ENCODE data around the gene CDC6.
"Not testable (repeated sequence)": the region's sequence is repeated elsewhere in the genome, so short reads cannot be mapped to it uniquely, and the experiment has no call there.

Gene CDC6

GRCh38 chr17:40287159-40287493, 553 bp upstream of the CDC6 start:
- Histone ChIP-seq H3K4me3 (ENCODE audit: extremely low read depth, insufficient read depth, low read length, poor library complexity, severe bottlenecking) (no peak overlapping the region), H3K4me1 (ENCODE audit: control insufficient read depth, insufficient read depth, low read length, poor library complexity, severe bottlenecking) (peaks cover 17% of the 10 kb centered on the region), H3K27ac (ENCODE audit: low read depth, low read length, severe bottlenecking) (no peak overlapping the region), H3K36me3 (ENCODE audit: control insufficient read depth, insufficient read depth, low read length) (peaks cover 44% of the 10 kb centered on the region), H3K9me3 (ENCODE audit: control insufficient read depth, low read length) (no peaks in the 10 kb centered on the region)
- WGBS, 2 experiments (ENCODE audit: insufficient coverage in 2 of 2), result 44 to 48% methylated on average over 3 of the region's 4 CpGs

- Histone ChIP-seq H3K4me1 (ENCODE audit: control insufficient read depth, insufficient read depth, low read length, poor library complexity, severe bottlenecking) (peaks cover 5% of the 10 kb centered on the region), H3K4me3 (ENCODE audit: extremely low read depth, insufficient read depth, low read length, poor library complexity, severe bottlenecking) (no peak overlapping the region), H3K27ac (ENCODE audit: low read depth, low read length, severe bottlenecking) (no peak overlapping the region), H3K9me3 (ENCODE audit: control insufficient read depth, low read length) (no peaks in the 10 kb centered on the region), H3K36me3 (ENCODE audit: control insufficient read depth, insufficient read depth, low read length) (peaks cover 57% of the 10 kb centered on the region)
- WGBS, 2 experiments (ENCODE audit: insufficient coverage in 2 of 2), result 31 to 50% methylated on average over 1 of the region's 4 CpGs
Observed at GRCh38 chr17:40290629-40291280, 3.1 kb downstream of the CDC6 start.

DNA sequence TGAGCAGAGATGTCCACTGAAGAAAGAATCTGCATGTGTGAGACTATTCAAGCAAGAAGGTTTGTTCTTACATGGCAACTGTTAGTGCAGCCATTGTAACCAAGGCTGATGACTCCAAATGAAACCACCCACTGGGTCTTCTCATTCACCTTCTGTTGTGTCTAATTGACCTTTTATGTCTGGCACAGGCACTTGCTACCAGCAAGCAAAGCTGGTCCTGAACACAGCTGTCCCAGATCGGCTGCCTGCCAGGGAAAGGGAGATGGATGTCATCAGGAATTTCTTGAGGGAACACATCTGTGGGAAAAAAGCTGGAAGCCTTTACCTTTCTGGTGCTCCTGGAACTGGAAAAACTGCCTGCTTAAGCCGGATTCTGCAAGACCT, 3.6 kb downstream of the CDC6 start:
- peaks cover 5% of the 10 kb centered on the region for H3K4me1 ChIP-seq (ENCODE audit: control insufficient read depth, insufficient read depth, low read length, poor library complexity, severe bottlenecking)
- H3K4me3 ChIP-seq (ENCODE audit: extremely low read depth, insufficient read depth, low read length, poor library complexity, severe bottlenecking), result no peak overlapping the region
- WGBS, 2 experiments (ENCODE audit: insufficient coverage in 2 of 2), result 82 to 100% methylated on average over 2 of the region's 2 CpGs
- no peaks in the 10 kb centered on the region for H3K9me3 ChIP-seq (ENCODE audit: control insufficient read depth, low read length)
- H3K36me3 ChIP-seq (ENCODE audit: control insufficient read depth, insufficient read depth, low read length), result peaks cover 62% of the 10 kb centered on the region
- no peak overlapping the region for H3K27ac ChIP-seq (ENCODE audit: low read depth, low read length, severe bottlenecking)

GRCh38 chr17:40293363-40293762, 5.7 kb downstream of the CDC6 start:
- Histone ChIP-seq H3K4me3 (ENCODE audit: extremely low read depth, insufficient read depth, low read length, poor library complexity, severe bottlenecking) (no peak overlapping the region), H3K36me3 (ENCODE audit: control insufficient read depth, insufficient read depth, low read length) (peaks cover 74% of the 10 kb centered on the region), H3K4me1 (ENCODE audit: control insufficient read depth, insufficient read depth, low read length, poor library complexity, severe bottlenecking) (peaks cover 5% of the 10 kb centered on the region), H3K9me3 (ENCODE audit: control insufficient read depth, low read length) (no peaks in the 10 kb centered on the region), H3K27ac (ENCODE audit: low read depth, low read length, severe bottlenecking) (no peak overlapping the region)
- no CpG with 5 or more reads among the region's 1 CpG for WGBS, 2 experiments (ENCODE audit: insufficient coverage in 2 of 2)

DNA sequence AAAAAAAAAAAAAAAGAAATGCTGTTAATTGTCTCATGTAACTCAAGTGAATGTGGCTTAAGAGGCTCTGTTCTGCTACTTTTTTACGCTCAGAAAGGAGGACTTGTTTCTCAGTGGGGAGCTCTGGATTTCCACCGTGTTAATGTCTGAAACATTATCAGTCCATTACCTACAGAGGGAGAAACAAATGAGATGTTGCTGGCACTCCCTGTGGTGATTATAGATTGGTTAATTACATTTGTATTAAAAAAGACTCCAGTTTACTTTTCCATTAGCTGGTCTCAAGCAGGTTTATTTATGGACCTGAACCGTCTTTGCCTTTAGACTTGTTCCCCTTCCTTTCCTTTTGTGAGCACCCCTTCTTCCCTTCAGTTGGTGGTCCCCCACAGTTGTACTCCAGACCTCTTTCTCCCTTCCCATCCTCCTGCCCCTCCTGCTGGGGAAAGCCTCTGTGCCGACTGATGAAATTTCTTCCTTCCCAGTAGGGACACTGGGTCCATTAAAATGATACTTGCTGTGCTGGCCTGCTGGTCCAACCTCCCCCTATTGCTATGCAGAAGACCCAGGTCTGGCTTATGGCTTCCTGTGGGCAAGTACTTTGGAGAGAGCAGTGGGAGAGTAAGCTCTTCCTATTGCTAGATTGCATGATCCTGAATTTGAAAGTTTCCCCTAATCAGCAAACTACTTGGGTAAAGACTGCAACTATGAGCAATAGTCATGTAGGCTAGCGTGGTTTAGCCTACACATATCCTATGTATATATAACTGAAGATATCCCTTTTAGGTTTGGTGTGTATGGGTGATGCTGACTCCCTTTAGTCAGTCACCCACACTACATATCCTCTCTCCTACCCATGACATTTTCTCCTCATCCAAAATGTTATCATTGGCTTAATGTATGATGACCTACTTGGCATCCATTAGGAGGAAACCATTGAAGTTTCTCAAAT, 8.1 kb downstream of the CDC6 start:
- Histone ChIP-seq H3K27ac (ENCODE audit: low read depth, low read length, severe bottlenecking) (no peak overlapping the region), H3K36me3 (ENCODE audit: control insufficient read depth, insufficient read depth, low read length) (peaks cover 78% of the 10 kb centered on the region)
- 78 to 91% methylated on average over 2 to 3 of the region's 5 CpGs for WGBS, 2 experiments (ENCODE audit: insufficient coverage in 2 of 2)

DNA sequence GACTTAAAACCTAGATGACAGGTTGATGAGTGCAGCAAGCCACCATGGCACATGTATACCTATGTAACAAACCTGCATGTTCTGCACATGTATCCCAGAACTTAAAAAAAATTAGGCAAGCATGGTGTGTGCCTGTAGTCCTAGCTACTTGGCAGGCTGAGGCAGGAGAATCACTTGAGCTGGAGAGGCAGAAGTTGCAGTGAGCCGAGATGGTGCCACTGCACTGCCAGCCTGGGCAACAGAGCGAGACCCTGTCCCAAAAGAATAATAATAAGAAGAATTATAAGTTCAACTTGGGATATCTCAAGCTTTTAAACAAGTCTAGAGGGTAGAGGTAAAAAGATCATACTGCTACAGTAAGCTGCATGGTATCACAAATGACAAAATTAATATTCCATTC, 9.8 kb downstream of the CDC6 start:
- Histone ChIP-seq H3K4me1 (ENCODE audit: control insufficient read depth, insufficient read depth, low read length, poor library complexity, severe bottlenecking) (no peaks in the 10 kb centered on the region), H3K36me3 (ENCODE audit: control insufficient read depth, insufficient read depth, low read length) (peaks cover 79% of the 10 kb centered on the region), H3K9me3 (ENCODE audit: control insufficient read depth, low read length) (no peaks in the 10 kb centered on the region), H3K4me3 (ENCODE audit: extremely low read depth, insufficient read depth, low read length, poor library complexity, severe bottlenecking) (no peak overlapping the region), H3K27ac (ENCODE audit: low read depth, low read length, severe bottlenecking) (no peak overlapping the region)
- WGBS, 2 experiments (ENCODE audit: insufficient coverage in 2 of 2), result no CpG with 5 or more reads among the region's 2 CpGs

More for the DNA sequence above, 8.1 kb downstream of the CDC6 start:
- no peaks in the 10 kb centered on the region for H3K4me1 ChIP-seq (ENCODE audit: control insufficient read depth, insufficient read depth, low read length, poor library complexity, severe bottlenecking)
- H3K9me3 ChIP-seq (ENCODE audit: control insufficient read depth, low read length), result no peaks in the 10 kb centered on the region
- H3K4me3 ChIP-seq (ENCODE audit: extremely low read depth, insufficient read depth, low read length, poor library complexity, severe bottlenecking), result no peak overlapping the region

DNA sequence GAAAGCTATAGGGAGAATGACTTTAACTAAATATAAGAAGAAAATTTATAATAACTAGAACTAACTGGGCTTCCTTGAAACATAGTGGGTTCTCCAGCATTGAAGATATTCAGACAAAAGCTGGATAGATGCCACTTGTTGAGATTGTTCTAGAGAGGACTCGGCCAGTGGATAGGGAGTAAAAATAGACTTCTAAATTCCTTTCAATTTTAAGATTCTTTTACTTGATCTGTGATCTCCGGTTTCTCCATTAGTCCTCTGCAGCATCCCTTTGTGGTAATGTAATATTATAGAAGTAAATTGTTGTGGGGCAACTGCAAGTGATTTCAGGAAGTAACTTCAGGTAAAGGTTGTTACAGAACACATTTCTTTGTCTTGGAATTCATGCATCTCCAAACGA, 11.0 kb downstream of the CDC6 start:
- Histone ChIP-seq H3K4me3 (ENCODE audit: extremely low read depth, insufficient read depth, low read length, poor library complexity, severe bottlenecking) (no peak overlapping the region), H3K9me3 (ENCODE audit: control insufficient read depth, low read length) (no peaks in the 10 kb centered on the region), H3K27ac (ENCODE audit: low read depth, low read length, severe bottlenecking) (no peak overlapping the region), H3K4me1 (ENCODE audit: control insufficient read depth, insufficient read depth, low read length, poor library complexity, severe bottlenecking) (peaks cover under 1% of the 10 kb centered on the region), H3K36me3 (ENCODE audit: control insufficient read depth, insufficient read depth, low read length) (peaks cover 85% of the 10 kb centered on the region)
- WGBS, 2 experiments (ENCODE audit: insufficient coverage in 2 of 2), result no CpG with 5 or more reads among the region's 3 CpGs

DNA sequence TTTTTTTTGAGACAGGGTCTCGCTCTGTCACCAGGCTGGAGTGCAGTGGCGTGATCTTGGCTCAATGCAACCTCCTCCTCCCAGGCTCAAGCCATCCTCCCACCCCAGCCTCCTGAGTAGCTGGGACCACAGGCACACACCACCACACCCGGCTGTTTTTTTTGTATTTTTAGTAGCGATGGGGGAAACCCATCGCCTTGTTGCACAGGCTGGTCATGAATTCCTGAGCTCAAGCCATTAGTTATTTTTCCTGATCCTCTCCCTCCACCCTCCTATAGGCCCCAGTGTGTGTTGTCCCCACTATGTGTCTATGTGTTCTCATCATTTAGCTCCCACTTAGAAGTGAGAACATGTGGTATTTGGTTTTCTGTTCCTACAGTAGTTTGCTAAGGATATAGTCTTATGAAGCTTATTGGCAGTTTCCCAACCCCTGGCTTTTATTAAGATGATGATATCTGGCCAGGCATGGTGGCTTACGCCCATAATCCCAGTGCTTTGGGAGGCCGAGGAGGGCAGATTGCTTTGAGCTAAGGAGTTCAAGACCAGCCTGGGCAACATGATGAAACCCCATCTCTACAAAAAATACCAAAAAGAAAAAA, 11.6 kb downstream of the CDC6 start:
- H3K4me3 ChIP-seq (ENCODE audit: extremely low read depth, insufficient read depth, low read length, poor library complexity, severe bottlenecking); H3K9me3 ChIP-seq (ENCODE audit: control insufficient read depth, low read length); H3K27ac ChIP-seq (ENCODE audit: low read depth, low read length, severe bottlenecking); H3K4me1 ChIP-seq (ENCODE audit: control insufficient read depth, insufficient read depth, low read length, poor library complexity, severe bottlenecking): not testable (repeated sequence)
- peaks cover 85% of the 10 kb centered on the region for H3K36me3 ChIP-seq (ENCODE audit: control insufficient read depth, insufficient read depth, low read length)
- 92 to 93% methylated on average over 2 to 3 of the region's 7 CpGs for WGBS, 2 experiments (ENCODE audit: insufficient coverage in 2 of 2)

GRCh38 chr17:40301315-40301714, 13.6 kb downstream of the CDC6 start:
- Histone ChIP-seq H3K9me3 (ENCODE audit: control insufficient read depth, low read length) (no peaks in the 10 kb centered on the region), H3K4me3 (ENCODE audit: extremely low read depth, insufficient read depth, low read length, poor library complexity, severe bottlenecking) (no peak overlapping the region), H3K36me3 (ENCODE audit: control insufficient read depth, insufficient read depth, low read length) (peaks cover 64% of the 10 kb centered on the region), H3K27ac (ENCODE audit: low read depth, low read length, severe bottlenecking) (no peak overlapping the region), H3K4me1 (ENCODE audit: control insufficient read depth, insufficient read depth, low read length, poor library complexity, severe bottlenecking) (peaks cover 7% of the 10 kb centered on the region)
- WGBS, 2 experiments (ENCODE audit: insufficient coverage in 2 of 2), result 58 to 61% methylated on average over 4 of the region's 4 CpGs

GRCh38 chr17:40303009-40303657, 15.5 kb downstream of the CDC6 start:
- 55 to 82% methylated on average over 1 to 3 of the region's 4 CpGs for WGBS, 2 experiments (ENCODE audit: insufficient coverage in 2 of 2)
- H3K4me1 ChIP-seq (ENCODE audit: control insufficient read depth, insufficient read depth, low read length, poor library complexity, severe bottlenecking), result peaks cover 21% of the 10 kb centered on the region
- H3K36me3 ChIP-seq (ENCODE audit: control insufficient read depth, insufficient read depth, low read length), result peaks cover 55% of the 10 kb centered on the region
- no peak overlapping the region for H3K27ac ChIP-seq (ENCODE audit: low read depth, low read length, severe bottlenecking)
- H3K4me3 ChIP-seq (ENCODE audit: extremely low read depth, insufficient read depth, low read length, poor library complexity, severe bottlenecking), result no peak overlapping the region
- H3K9me3 ChIP-seq (ENCODE audit: control insufficient read depth, low read length), result no peaks in the 10 kb centered on the region
